Activated T-cell treated with anti-CD3 and anti-CD28 coated beads for 48 hours (primary cell): ENCODE data around the gene SHOX.
"Not testable (repeated sequence)": the region's sequence is repeated elsewhere in the genome, so short reads cannot be mapped to it uniquely, and the experiment has no call there.

Source experiments
- DNase-seq: peaks from one replicate; pipeline ENCODE4 v3.0.0-alpha.2; 2020; ENCODE audit warnings: low read depth

SHOX gene

GRCh38 chrX:630612-631496, at the start of gene SHOX:
SHOX (plus strand) TSS chrX:630791; CDS start chrX:630898, 107 bp downstream.
- no peak for DNase-seq

GRCh38 chrX:581066-581465, 49.5 kb upstream of the SHOX start:
- DNase-seq: no peak

GRCh38 chrX:581720-582298, 48.8 kb upstream of the SHOX start:
- DNase-seq: no peak

- no peak for DNase-seq
These were observed 46.0 kb upstream of the SHOX start for GRCh38 chrX:584572-584971.

GRCh38 chrX:585115-585808, 45.3 kb upstream of the SHOX start:
- DNase-seq: no peak

GRCh38 chrX:586351-586750, 44.2 kb upstream of the SHOX start:
- no peak for DNase-seq

GRCh38 chrX:589261-589660, 41.3 kb upstream of the SHOX start:
- DNase-seq: not testable (repeated sequence)

- DNase-seq: no peak
These were observed 39.7 kb upstream of the SHOX start for GRCh38 chrX:590693-591404.

GRCh38 chrX:599837-600715, 30.5 kb upstream of the SHOX start:
- DNase-seq: no peak

- DNase-seq: not testable (repeated sequence)
These were observed 27.6 kb upstream of the SHOX start for GRCh38 chrX:603029-603428.

- not testable (repeated sequence) for DNase-seq
These were observed 26.0 kb upstream of the SHOX start for GRCh38 chrX:604616-605015.

GRCh38 chrX:608088-608487, 22.5 kb upstream of the SHOX start:
- not testable (repeated sequence) for DNase-seq

GRCh38 chrX:614136-614535, 16.5 kb upstream of the SHOX start:
- DNase-seq: no peak

- DNase-seq: no peak
These were observed 13.2 kb upstream of the SHOX start for GRCh38 chrX:617401-617800.

GRCh38 chrX:617891-618290, 12.7 kb upstream of the SHOX start:
- no peak for DNase-seq

- not testable (repeated sequence) for DNase-seq
These were observed 12.3 kb upstream of the SHOX start for GRCh38 chrX:618304-618703.

- no peak for DNase-seq
These were observed 11.7 kb upstream of the SHOX start for GRCh38 chrX:618761-619450.

- DNase-seq: no peak
These were observed 11.2 kb upstream of the SHOX start for GRCh38 chrX:619451-619811.

- DNase-seq: no peak
These were observed 10.6 kb upstream of the SHOX start for GRCh38 chrX:619812-620531.
